GM12891 (cell line): ENCODE data around the gene SETD2.

Experiments
- POLR2A ChIP-seq: IDR thresholded peaks from 2 replicates; pipeline ENCODE4 v1.6.1; 2011; ENCODE audit warnings: low read depth, low read length, control low read depth
- POLR2AphosphoS5 ChIP-seq: IDR thresholded peaks from 2 replicates; pipeline ENCODE4 v1.6.1; 2011; ENCODE audit warnings: low read depth, low read length, control low read depth

DNA sequence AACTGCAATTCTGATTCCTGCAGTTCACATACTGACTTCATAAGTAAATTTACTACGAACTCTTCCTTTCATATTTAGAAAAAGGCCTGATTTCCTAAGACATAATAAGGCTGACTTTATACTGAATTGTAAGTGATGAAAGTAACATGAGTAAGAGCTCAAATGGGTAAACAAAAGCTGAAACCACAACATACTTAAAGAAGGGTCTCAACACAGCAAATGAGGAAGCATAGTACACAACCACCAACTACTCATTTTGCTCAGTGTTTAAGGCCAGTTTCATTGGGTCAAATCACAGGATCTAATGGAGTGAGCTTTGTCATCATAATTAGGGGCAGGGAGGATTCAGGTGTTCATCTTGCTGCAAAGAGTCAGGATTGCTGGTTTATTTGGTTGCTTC is 81.4 kb downstream of the SETD2 start:
- TF ChIP-seq POLR2A: no peak
- TF ChIP-seq POLR2AphosphoS5: no peak
